GM19455 (cell line): Measurements from ENCODE around the gene FBXO15.
A peak's percentile ranks its signal among the peaks of the same experiment; 100 is the strongest.

Source experiments
- ATAC-seq: cut with Tn5 transposase; IDR thresholded peaks from one replicate; pipeline ENCODE4 v1.9.1; 2021; ENCODE audit not compliant: unreplicated experiment

FBXO15 gene

DNA sequence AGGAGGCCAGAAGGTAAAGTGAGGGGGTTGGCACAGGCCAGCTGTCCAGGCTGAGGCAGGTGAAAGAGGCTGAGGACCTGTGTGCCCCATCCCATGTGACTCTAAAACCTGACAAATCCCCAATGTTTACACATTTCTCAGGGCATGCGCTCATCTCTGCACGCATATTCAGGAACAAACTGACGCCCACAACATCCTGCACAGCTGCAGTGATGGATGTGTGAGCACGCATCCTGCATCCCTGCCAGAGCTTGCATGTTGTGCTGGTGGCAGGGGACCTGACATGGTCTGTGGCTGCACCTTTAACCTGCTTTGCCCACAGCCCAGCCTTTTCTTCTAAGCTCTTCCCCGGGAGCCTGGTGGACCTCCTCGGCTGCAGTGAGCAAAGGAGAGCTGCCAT lies 83.1 kb downstream of the FBXO15 start:
- ATAC-seq = no peak

DNA sequence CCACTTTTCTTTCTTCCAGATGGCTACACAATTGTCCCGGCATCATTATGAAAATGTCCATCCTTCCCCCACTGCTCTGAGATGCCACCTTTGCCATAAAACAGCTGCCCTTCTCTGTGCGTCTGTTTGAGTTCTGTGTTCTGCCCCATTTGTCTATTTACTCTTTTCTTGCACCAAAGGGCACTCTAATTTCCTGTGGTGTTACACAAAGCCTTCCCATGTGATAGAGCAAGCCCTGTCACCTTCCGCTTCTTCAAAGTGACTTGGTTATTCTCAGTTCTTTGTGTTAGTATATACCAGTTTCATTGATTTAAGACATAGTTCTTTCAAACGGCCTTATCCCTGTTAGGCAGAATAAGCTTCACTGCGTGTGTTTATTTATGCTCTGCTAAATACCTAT lies 84.1 kb downstream of the FBXO15 start:
- ATAC-seq = no peak

DNA sequence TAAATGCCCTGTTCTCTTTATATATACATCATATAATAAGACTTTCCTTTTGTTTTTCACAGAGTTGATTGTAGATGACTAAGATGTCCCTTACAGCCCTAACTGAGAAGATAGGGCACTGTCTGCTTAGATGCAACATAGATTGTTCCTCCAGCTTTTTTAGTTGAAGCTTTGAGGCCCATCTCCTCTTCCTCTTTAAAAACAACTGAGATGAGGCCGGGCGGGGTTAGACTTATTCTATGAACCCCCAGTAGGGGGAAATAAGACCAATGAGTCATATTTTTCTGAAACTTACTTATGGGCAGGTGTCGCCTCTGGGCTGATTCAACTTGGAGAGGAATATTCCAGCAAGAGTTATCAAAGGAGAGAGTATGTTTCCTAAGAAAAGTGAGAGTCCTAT lies 84.6 kb downstream of the FBXO15 start:
- no peak for ATAC-seq

DNA sequence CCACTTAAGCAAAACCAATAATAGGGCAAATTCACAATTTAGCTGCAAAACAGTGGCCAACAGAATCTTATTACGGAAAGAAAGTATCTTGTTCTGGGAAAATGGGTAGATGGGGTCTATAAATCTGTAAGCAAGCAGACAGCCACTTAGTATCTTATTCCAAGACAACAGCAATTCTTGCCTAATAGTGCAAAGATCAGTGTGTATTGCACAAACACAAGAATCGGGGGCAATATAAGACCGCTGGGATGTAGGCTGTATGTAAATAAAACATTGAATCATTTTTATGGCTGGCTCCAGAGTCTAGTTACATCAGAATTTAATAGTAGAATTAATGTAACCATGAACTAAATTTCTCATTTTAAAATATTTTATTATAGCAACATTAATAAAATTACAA lies 85.6 kb downstream of the FBXO15 start:
- no peak for ATAC-seq

DNA sequence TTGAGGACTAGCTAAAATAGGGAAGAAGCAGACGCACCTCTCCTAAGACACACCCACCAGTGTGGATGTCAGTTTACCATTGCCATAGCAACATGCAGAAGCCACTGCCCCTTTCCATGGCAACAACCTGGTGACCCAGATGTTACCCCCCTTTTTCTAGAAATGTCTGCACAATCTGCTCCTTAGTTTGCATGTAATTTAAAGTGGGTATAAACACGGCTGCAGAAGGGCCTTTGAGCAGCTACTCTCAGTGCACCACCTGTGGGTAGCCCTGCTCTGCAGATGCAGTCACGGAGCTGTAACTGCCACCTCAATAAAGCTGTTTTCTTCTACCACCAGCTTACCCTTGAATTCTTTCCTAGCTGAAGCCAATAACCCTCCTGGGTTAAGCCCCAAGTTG lies 87.1 kb downstream of the FBXO15 start:
- no peak for ATAC-seq

DNA sequence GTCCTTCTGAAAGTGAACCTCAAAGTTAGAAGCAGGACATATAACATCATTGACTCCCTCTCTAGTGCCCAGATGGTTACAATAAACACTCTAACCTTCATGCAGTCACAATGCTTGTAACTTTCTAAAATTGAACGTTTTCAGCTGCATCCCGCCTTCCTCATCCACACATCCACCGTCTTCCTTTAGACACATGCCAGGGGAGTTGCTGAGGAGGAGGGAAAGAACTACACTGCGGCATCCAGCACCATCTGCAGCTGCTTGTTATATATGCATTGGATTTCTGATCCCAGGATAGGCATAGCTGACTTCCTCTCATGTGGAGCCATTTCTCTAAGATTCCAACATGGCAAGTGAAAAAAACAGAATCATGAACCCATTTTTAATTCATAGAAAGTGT lies 96.8 kb downstream of the FBXO15 start:
- no peak for ATAC-seq

DNA sequence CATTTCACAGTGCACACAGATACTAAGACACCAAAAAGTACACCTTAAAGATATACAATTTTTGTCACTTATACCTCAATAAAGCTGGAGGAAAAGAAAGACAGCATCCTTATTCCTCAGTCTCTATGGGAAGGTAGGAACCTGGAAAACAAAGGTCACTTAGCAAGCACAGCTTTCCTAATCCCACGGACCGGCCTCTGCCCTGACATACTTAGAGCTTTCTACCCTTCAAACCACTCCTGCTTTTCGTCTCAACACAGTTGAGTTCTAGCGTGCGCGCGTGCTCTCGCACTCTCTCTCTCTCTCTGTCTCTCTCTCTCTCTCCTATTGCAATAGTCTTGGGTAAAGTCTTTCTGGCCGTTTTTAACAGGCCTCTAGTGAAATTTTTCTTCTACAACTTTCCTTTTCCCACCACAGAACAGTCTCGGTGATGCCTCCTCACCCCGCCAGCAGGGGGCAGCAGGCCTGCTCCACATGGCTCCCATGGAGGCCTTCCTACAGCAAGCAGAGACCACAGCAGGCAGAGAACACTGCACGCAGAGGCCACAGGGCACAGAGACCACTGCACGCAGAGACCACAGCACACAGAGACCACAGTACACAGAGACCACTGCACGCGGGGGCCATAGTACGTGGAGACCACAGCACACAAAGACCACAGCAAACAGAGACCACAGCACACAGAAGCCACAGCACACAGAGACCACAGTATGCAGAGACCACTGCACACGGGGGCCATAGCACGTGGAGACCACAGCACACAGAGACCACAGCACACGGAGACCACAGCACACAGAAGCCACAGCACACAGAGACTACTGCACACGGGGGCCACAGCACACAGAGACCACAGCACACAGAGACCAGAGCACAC lies 106.9 kb downstream of the FBXO15 start:
- ATAC-seq = peak; percentile 74

DNA sequence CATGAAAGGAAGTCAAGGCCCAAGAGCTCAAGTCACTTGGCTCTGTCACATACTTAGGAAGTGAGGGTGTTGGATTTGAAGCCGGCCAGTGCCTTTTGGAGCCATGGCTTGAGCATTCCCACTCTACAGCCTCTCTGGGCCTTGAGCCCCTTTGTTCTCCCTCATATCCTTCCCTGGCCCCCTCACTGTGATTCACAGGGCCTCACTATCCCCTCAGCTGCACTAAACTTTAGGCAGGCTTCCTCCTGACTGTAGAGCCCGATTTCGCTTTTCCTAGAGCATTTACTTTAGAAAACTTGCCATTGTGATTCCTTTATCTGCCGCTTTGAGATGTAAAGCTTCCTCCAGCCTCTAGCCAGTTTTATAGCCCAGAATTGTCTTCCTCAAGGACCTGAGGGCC lies 107.6 kb downstream of the FBXO15 start:
- ATAC-seq = no peak

DNA sequence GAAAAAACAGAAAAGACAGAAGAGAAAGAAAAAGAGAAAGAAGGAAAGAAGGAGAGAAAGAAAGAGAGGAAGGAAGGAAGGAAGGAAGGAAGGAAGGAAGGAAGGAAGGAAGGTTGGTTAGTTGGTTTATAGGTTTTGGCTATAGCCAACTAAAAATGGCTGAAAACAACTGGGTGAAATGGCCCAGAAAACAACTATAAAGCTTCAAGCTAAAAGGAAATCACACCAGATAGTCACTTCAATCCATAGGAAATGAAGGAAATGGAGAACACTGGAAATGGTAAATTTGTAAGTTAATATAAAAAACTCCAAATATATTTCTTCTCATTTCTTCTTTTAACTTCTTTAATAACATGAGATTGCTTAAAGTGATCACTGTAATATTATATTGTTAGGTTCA lies 118.5 kb downstream of the FBXO15 start:
- no peak for ATAC-seq
